Neural crest cell (in vitro differentiated cells): ENCODE measurements around the gene FGFR1OP2. TPM values are rescaled to one million over a fixed set of nuclear protein-coding genes. Genes with fewer than 3 reads are reported as not detected.

Source experiments
- DNase-seq: peaks from one replicate; pipeline ENCODE4 v3.0.0; 2021; ENCODE audit warnings: low read depth, mixed read lengths, low spot score
- H3K27ac Mint-ChIP-seq: one replicate; pipeline ENCODE4 v1.8.0; 2021; ENCODE audit warnings: mild to moderate bottlenecking, mixed read lengths; ENCODE audit not compliant: unreplicated experiment
- H3K27me3 Mint-ChIP-seq: 2 replicates; pipeline ENCODE4 v1.8.0; 2021; ENCODE audit warnings: low read depth, mild to moderate bottlenecking, mixed read lengths
- H3K36me3 Mint-ChIP-seq: 2 replicates; pipeline ENCODE4 v1.8.0; 2021; ENCODE audit warnings: low read depth, mild to moderate bottlenecking, mixed read lengths
- H3K4me1 Mint-ChIP-seq: 2 replicates; pipeline ENCODE4 v1.8.0; 2021; ENCODE audit warnings: mixed read lengths
- H3K4me3 Mint-ChIP-seq: one replicate; pipeline ENCODE4 v1.8.0; 2021; ENCODE audit warnings: mild to moderate bottlenecking, mixed read lengths
- H3K9me3 Mint-ChIP-seq: 2 replicates; pipeline ENCODE4 v1.8.0; 2021; ENCODE audit warnings: mixed read lengths
- total RNA-seq: library from RNA; stranded (reverse); gene quantifications from 2 replicates; pipeline ENCODE4 v1.2.1, GENCODE V29; 2021
- TF ChIP-seq, protein P1 (sequence below): fragments of 200-600 bp; sonication (generic); conservative IDR thresholded peaks from 2 replicates; pipeline ENCODE4 v1.5.0; 2021; ENCODE audit warnings: antibody characterized with exemption, mild to moderate bottlenecking

The FGFR1OP2 gene
- total RNA-seq, 1 donor from 2014 or later = 44.1 TPM

DNA sequence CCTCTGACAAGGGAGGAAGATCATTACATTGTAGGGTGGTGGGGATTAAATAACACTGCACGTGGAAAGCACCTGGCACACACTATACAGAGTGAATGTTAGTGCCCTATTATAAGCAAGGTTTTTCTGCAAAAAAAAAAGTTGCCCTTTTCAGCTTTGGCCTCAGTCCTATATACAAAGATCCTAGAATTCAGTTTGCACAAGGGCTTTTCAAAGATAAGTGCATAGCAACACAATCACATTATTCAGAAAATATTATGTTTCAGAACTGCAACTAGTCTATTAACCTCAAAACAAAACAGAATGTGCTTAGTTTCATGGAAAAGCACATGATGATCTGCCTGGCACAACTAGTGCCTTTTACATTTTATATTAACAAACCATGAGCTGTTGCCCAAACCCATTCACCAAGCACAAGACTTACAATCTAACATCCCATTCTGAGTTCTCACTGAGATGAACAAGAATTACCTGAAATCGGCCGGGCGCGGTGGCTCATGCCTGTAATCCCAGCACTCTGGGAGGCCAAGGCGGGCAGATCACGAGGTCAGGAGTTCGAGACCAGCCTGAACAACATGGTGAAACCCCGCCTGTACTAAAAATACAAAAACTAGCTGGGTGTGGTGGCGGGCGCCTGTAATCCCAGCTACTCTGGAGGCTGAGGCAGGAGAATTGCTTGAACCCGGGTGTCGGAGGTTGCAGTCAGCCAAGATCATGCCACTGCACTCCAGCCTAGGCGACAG, 74.1 kb downstream of the FGFR1OP2 start:
- H3K4me1 Mint-ChIP-seq = peaks cover 34% of the 10 kb centered on the region
- H3K27ac Mint-ChIP-seq = no peak overlapping the region
- TF ChIP-seq, protein P1, sequence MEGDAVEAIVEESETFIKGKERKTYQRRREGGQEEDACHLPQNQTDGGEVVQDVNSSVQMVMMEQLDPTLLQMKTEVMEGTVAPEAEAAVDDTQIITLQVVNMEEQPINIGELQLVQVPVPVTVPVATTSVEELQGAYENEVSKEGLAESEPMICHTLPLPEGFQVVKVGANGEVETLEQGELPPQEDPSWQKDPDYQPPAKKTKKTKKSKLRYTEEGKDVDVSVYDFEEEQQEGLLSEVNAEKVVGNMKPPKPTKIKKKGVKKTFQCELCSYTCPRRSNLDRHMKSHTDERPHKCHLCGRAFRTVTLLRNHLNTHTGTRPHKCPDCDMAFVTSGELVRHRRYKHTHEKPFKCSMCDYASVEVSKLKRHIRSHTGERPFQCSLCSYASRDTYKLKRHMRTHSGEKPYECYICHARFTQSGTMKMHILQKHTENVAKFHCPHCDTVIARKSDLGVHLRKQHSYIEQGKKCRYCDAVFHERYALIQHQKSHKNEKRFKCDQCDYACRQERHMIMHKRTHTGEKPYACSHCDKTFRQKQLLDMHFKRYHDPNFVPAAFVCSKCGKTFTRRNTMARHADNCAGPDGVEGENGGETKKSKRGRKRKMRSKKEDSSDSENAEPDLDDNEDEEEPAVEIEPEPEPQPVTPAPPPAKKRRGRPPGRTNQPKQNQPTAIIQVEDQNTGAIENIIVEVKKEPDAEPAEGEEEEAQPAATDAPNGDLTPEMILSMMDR = no peak
- no peaks in the 10 kb centered on the region for H3K36me3 Mint-ChIP-seq
- DNase-seq = no peak
- H3K4me3 Mint-ChIP-seq = peak overlapping the region; percentile 74
- no peaks in the 10 kb centered on the region for H3K27me3 Mint-ChIP-seq
- no peaks in the 10 kb centered on the region for H3K9me3 Mint-ChIP-seq

DNA sequence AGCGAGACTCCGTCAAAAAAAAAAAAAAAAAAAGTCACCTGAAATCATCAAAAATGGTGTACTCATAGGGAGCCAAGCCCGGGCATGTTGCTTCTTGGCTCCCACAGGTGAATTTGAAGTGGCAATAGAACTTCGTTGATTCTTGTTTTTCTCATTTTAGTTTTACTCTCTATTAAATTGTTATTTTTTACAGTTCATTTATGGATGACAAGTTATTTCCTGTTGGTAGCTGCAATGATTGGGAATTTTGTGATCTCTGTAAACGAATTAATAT, 74.6 kb downstream of the FGFR1OP2 start:
- peak overlapping the region; percentile 94 for H3K4me3 Mint-ChIP-seq
- no peaks in the 10 kb centered on the region for H3K9me3 Mint-ChIP-seq
- H3K27me3 Mint-ChIP-seq = no peaks in the 10 kb centered on the region
- H3K4me1 Mint-ChIP-seq = peaks cover 34% of the 10 kb centered on the region
- TF ChIP-seq, protein P1 = no peak
- DNase-seq = no peak
- H3K27ac Mint-ChIP-seq = no peak overlapping the region
- H3K36me3 Mint-ChIP-seq = no peaks in the 10 kb centered on the region

DNA sequence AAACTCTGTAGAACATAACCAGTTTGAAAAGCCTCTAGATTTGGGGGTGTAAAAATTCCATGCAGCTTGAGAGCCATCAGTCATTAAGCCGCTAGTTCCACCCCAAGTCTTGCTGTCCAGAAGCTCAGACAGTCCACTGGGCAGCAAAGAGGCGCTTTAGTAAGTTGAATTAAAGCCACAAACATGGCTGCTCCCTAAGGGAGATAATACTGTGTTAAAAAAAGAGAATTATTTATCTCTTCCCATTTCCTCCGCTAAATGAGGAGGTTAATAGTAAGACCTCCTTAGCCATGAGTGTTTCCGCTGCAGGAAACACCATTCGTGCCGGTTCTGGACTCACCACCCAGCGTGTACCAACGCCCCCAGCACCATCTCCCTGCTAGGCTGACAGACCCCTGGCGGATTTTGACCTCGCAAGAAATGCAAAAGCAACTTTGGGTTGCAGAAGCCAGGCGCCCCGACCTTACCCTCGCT, 75.4 kb downstream of the FGFR1OP2 start:
- Mint-ChIP-seq H3K27ac (peak overlapping the region; percentile 82), H3K27me3 (no peaks in the 10 kb centered on the region), H3K4me1 (peaks cover 34% of the 10 kb centered on the region), H3K9me3 (no peaks in the 10 kb centered on the region), H3K4me3 (peak overlapping the region; percentile 94), H3K36me3 (no peaks in the 10 kb centered on the region)
- TF ChIP-seq, protein P1 = no peak
- DNase-seq = peak; percentile 46

DNA sequence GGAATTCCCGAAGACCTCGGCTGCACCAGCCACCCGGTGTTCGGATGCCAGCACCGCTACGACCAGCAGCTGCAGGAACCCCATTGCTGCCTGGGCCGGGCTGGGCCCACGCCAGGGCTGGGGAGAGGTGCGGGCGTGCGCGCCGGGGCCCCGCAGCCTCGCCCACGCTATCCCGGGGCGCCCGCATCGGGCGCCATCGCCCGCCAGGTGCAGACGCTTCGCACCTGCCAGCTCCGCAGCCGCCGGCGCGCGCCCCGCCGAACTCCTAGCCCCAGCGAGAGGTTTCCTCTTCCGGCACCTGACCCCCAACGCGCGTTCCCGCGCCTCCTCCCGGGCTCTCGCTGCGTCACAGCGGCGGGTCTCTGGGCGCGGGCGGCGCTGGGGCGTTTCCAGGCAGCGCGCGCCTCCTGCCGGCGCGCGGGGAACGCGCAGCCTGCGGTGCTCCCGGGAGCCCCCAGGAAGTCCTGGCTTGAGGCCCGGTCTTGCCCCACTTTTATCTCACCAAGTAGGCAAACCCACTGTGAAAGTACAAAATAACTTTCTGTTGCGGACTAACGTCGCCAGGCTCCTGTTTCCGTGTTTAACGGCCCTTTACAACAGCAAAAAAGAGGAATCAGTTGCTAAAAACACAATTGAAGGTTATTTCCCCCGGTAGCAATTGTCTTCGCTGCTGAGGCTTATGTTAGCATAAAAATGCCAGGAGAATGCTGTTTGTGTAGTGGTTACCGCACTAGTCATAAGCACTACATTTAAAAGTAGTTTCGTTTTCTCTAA, 76.0 kb downstream of the FGFR1OP2 start, which contains the start of gene TM7SF3:
TSS of gene TM7SF3 (minus strand) at position 300 of the 774 bp plus-strand sequence. CDS start at position 84, 216 bp downstream.
- H3K9me3 Mint-ChIP-seq = no peaks in the 10 kb centered on the region
- DNase-seq = peak; percentile 88
- peak within 1 kb of the TSS; percentile 82 for H3K27ac Mint-ChIP-seq
- no peaks in the 10 kb centered on the region for H3K27me3 Mint-ChIP-seq
- peak within 1 kb of the TSS; percentile 94 for H3K4me3 Mint-ChIP-seq
- TF ChIP-seq, protein P1 = peak; percentile 100
- H3K36me3 Mint-ChIP-seq = no peaks in the 10 kb centered on the region
- peaks cover 34% of the 10 kb centered on the region for H3K4me1 Mint-ChIP-seq

DNA sequence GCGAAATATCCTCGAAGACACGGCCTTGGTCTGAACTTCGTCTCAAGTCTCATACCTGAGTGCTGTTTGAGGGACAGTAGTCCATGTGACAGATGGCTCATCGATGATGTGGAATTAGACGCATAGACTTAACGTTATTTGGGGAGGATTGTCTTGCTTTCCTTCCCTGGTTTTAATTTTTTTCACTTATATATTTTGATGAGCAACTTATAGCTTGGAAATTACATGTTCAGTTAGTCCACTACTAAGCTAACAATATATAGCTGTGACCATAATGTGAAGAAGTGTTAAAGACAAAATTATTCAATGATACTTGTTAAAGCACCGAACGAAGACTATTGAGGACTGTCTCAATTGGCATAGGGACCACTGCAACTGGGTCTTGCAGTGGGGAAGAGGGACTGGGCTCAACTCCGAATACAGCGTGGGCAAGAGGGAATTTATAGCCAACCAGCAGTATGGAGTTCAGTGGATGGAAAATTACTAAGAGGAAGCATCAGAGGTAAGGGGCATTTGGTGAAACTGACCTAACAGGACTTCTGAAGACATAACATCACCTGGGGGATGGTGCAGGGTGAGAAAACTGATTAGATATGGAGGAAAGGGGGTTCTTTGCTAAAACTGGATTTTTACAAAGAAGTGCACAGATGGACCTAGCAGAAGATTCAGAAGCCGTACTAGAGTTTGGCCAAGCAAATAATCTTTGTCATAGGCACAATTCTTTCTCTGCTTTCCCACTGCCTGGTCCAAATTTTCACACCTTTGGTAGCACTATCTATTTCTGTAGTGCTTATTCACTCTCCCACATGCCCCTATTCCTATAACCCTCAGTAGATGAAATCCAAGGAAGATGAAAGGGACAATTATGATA, 76.8 kb downstream of the FGFR1OP2 start:
- H3K9me3 Mint-ChIP-seq = no peaks in the 10 kb centered on the region

More for the DNA sequence above, 76.8 kb downstream of the FGFR1OP2 start:
- Mint-ChIP-seq H3K36me3 (no peaks in the 10 kb centered on the region), H3K4me1 (peaks cover 30% of the 10 kb centered on the region), H3K27me3 (no peaks in the 10 kb centered on the region), H3K27ac (no peak overlapping the region), H3K4me3 (peak overlapping the region; percentile 94)
- DNase-seq = no peak
- TF ChIP-seq, protein P1 = no peak
